ENCODE measurements around the gene ATP10A.

- TF ChIP-seq CTCF (IDR thresholded peaks at IDR 0.05) (no peak), POLR2A (IDR thresholded peaks at IDR 0.05) (no peak)
Observed at GRCh38 chr15:25768271-25768670, 94.9 kb downstream of the ATP10A start.
